AG09319 (cell line): ENCODE results near the gene HLA-E.
"Not testable (repeated sequence)": the region's sequence is repeated elsewhere in the genome, so short reads cannot be mapped to it uniquely, and the experiment has no call there.

ENCODE experiments used
- DNase-seq: peaks from one replicate; pipeline ENCODE4 v3.0.0-alpha.2; 2010; ENCODE audit warnings: low read depth; ENCODE audit errors: extremely low read depth
- TF ChIP-seq, protein P1 (sequence below): IDR thresholded peaks from 2 replicates; pipeline ENCODE4 v1.5.1; 2011; ENCODE audit warnings: low read depth, mild to moderate bottlenecking, inconsistent platforms, low read length, moderate library complexity

HLA-E gene

GRCh38 chr6:30462482-30462881 is 26.8 kb upstream of the HLA-E start:
- DNase-seq, result no peak
- TF ChIP-seq, protein P1, sequence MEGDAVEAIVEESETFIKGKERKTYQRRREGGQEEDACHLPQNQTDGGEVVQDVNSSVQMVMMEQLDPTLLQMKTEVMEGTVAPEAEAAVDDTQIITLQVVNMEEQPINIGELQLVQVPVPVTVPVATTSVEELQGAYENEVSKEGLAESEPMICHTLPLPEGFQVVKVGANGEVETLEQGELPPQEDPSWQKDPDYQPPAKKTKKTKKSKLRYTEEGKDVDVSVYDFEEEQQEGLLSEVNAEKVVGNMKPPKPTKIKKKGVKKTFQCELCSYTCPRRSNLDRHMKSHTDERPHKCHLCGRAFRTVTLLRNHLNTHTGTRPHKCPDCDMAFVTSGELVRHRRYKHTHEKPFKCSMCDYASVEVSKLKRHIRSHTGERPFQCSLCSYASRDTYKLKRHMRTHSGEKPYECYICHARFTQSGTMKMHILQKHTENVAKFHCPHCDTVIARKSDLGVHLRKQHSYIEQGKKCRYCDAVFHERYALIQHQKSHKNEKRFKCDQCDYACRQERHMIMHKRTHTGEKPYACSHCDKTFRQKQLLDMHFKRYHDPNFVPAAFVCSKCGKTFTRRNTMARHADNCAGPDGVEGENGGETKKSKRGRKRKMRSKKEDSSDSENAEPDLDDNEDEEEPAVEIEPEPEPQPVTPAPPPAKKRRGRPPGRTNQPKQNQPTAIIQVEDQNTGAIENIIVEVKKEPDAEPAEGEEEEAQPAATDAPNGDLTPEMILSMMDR, result no peak

DNA sequence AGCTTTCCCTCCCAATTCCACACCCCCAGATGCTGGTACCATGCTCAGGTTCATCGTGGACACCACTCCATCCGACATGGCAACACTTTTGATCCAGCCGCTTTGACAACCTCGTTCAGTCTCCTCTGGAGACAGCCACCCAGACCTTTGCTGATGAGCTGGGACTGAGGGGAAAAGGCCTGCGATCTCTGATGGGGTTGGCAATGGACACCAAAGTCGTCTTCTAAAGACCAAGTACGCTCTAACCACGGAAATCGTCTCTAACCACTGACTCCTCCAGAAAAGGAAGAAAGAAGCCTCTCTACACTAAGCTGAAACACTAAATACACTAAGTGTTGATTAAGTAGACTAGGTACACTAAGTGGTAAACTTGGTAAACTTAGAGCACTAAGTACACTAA is 26.1 kb upstream of the HLA-E start:
- TF ChIP-seq, protein P1, result no peak
- DNase-seq, result no peak

GRCh38 chr6:30463651-30464618 is 25.4 kb upstream of the HLA-E start:
- DNase-seq, result no peak
- TF ChIP-seq, protein P1, result no peak

- TF ChIP-seq, protein P1, result no peak
- DNase-seq, result no peak
Measured at GRCh38 chr6:30465595-30466306, 23.6 kb upstream of the HLA-E start.

DNA sequence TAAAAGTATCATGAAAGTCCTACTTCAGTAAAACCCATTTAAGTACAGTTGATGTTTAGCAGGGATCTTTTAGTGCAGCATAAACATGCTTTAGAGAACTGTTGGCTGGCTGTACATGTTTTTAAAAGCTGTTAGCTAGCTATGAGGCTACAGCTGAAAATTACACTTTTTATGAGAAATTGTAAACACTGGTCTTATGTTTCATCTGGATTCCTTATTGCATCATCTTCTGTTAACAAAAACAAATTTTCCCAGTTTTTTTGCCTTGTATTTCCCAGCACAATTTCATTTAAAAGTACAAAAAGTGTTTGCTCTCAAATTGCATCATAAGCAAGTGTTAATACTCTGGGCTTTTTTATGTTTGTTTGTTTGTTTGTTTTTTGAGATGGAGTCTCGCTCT is 18.3 kb upstream of the HLA-E start:
- TF ChIP-seq, protein P1, result no peak

DNA sequence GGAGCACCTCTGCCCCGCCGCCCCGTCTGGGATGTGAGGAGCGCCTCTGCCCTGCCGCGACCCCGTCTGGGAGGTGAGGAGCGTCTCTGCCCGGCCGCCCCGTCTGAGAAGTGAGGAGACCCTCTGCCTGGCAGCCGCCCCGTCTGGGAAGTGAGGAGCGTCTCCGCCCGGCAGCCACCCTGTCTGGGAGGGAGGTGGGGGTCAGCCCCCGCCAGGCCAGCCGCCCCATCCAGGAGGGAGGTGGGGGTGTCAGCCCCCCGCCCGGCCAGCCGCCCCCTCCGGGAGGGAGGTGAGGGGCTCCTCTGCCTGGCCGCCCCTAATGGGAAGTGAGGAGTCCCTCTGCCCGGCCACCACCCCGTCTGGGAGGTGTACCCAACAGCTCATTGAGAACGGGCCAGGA is 14.2 kb upstream of the HLA-E start:
- not testable (repeated sequence) for DNase-seq

More for the DNA sequence above, 18.3 kb upstream of the HLA-E start:
- no peak for DNase-seq

DNA sequence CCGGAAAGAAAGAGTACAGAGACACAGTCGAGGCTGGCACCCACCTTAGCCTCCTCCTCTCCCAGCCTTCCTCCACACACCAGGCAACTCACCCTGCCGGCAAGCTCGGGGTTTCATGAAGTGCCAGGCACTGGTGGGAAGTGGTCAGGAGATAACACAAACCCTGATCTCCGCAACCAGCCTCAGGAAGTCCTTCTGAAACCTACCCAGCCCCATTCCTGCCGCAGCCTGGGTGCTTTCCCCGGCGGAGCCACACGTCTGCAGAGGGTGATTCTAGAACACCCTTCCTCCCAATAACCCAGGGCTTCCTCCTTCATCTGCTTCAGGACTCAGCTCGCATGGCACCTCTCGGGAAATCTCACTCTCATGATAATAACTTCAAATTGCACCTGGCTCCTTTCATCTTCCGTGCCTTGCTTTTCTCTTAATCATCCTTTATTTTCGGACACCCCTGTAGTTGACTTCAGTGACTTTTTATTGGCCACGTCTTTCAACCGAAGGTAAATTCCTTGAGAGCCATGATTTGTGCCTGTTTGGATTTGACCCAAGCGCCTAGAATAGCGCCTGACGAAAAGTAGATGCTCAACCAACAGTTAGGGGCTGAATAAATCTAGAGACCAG is 8.7 kb upstream of the HLA-E start:
- no peak for DNase-seq
- TF ChIP-seq, protein P1, result no peak
